PC-3 (cell line): ENCODE results near the gene CAMK1D. TPM values are rescaled to one million over a fixed set of nuclear protein-coding genes. Genes with fewer than 3 reads are reported as not detected.

Experiments
- ATAC-seq: fragments of 200-7000 bp; cut with Tn5 transposase; 2 replicates; pipeline ENCODE4 v1.9.1; 2020; ENCODE audit warnings: mild to moderate bottlenecking, moderate library complexity
- BruUV-seq: library from RNA; stranded (reverse); fragments of 400-500 nt; replicated peaks from 2 replicates; lab custom pipeline; 2021; lab: Mats Ljungman, UMichigan
- CTCF ChIA-PET: fragments of 300-600 bp; sonication (Branson Sonifier 250); formaldehyde crosslinking; loops from one replicate; lab custom pipeline; 2022; ENCODE audit warnings: antibody characterized with exemption; lab: Charles Lee
- POLR2A ChIA-PET: fragments of 300-600 bp; sonication (Branson Sonifier 250); formaldehyde crosslinking; loops from one replicate; lab custom pipeline; 2022; ENCODE audit warnings: antibody characterized with exemption; ENCODE audit not compliant: unreplicated experiment; lab: Charles Lee
- DNase-seq: peaks from one replicate; pipeline ENCODE4 v3.0.0-alpha.2; 2015
- H2AFZ ChIP-seq: fragments of 300-600 bp; sonication (generic); 2 replicates; pipeline ENCODE4 v1.6.0; 2016; ENCODE audit warnings: antibody characterized with exemption, low read length
- H3F3A ChIP-seq: fragments of 300-600 bp; sonication (generic); one replicate; pipeline ENCODE4 v1.6.0; 2017; ENCODE audit warnings: antibody characterized with exemption, low read length, control low read depth, mild to moderate bottlenecking; ENCODE audit not compliant: unreplicated experiment
- H3K27ac ChIP-seq: fragments of 300-600 bp; sonication (generic); 2 replicates; pipeline ENCODE4 v1.5.1; 2016; ENCODE audit warnings: mild to moderate bottlenecking, low read length
- H3K27me3 ChIP-seq: fragments of 300-600 bp; sonication (generic); 2 replicates; pipeline ENCODE4 v1.6.1; 2016; ENCODE audit warnings: low read length, mixed read lengths
- H3K36me3 ChIP-seq: fragments of 300-600 bp; sonication (generic); 2 replicates; pipeline ENCODE4 v1.6.1; 2016; ENCODE audit warnings: low read depth, mixed run types, low read length, mixed read lengths
- H3K4me1 ChIP-seq: fragments of 300-600 bp; sonication (generic); 2 replicates; pipeline ENCODE4 v1.5.1; 2016; ENCODE audit warnings: low read length; ENCODE audit not compliant: insufficient read depth
- H3K4me2 ChIP-seq: fragments of 300-600 bp; sonication (generic); 2 replicates; pipeline ENCODE4 v1.6.0; 2016; ENCODE audit warnings: low read length
- H3K4me3 ChIP-seq: fragments of 300-600 bp; sonication (generic); 2 replicates; pipeline ENCODE4 v1.5.1; 2016; ENCODE audit warnings: mild to moderate bottlenecking, low read length, mixed read lengths
- H3K79me2 ChIP-seq: fragments of 300-600 bp; sonication (generic); 2 replicates; pipeline ENCODE4 v1.6.1; 2017; ENCODE audit warnings: low read length, mixed read lengths
- H3K9ac ChIP-seq: fragments of 300-600 bp; sonication (generic); 2 replicates; pipeline ENCODE4 v1.6.0; 2016; ENCODE audit warnings: mild to moderate bottlenecking, low read length
- H3K9me2 ChIP-seq: fragments of 300-600 bp; sonication (generic); replicated peaks from 2 replicates; pipeline ENCODE4 v1.6.1; 2016; ENCODE audit warnings: mixed run types, low read length, mixed read lengths
- H3K9me3 ChIP-seq: fragments of 300-600 bp; sonication (generic); 2 replicates; pipeline ENCODE4 v1.6.1; 2016; ENCODE audit warnings: low read length, mixed read lengths
- H4K20me1 ChIP-seq: fragments of 300-600 bp; sonication (generic); 2 replicates; pipeline ENCODE4 v1.6.1; 2016; ENCODE audit warnings: low read length, mixed read lengths
- CTCF ChIP-seq: fragments of 300-600 bp; sonication (generic); conservative IDR thresholded peaks from 2 replicates; pipeline ENCODE4 v1.5.1; 2017; ENCODE audit warnings: antibody characterized with exemption, low read depth, mild to moderate bottlenecking, low read length
- EZH2 ChIP-seq: fragments of 300-600 bp; sonication (generic); IDR thresholded peaks from one replicate; pipeline ENCODE4 v1.6.1; 2017; ENCODE audit warnings: antibody characterized with exemption, mild to moderate bottlenecking, low read length; ENCODE audit not compliant: unreplicated experiment
- EZH2phosphoT487 ChIP-seq: fragments of 300-600 bp; sonication (generic); IDR thresholded peaks from 2 replicates; pipeline ENCODE4 v1.6.1; 2018; ENCODE audit warnings: mild to moderate bottlenecking, antibody characterized with exemption, low read length, borderline replicate concordance
- intact Hi-C: fragments of 100-400 bp; cut with micrococcal nuclease; formaldehyde crosslinking; loops from 2 replicates; pipeline ENCODE4 v1.9.0; 2023
- total RNA-seq: library from RNA; depleted of rRNA; stranded (reverse); fragments of >200 nt; gene quantifications from 2 replicates; pipeline ENCODE4 v1.2.3, GENCODE V29; 2014

Gene CAMK1D
- total RNA-seq, 1 experiment from 2014 or later = 1.3 TPM

- Histone ChIP-seq H3K36me3 (no peaks in the 10 kb centered on the region), H3K79me2 (no peaks in the 10 kb centered on the region), H3F3A (no peaks in the 10 kb centered on the region), H4K20me1 (no peaks in the 10 kb centered on the region), H3K9me3 (no peaks in the 10 kb centered on the region), H3K4me3 (no peak overlapping the region), H3K27me3 (no peaks in the 10 kb centered on the region), H3K27ac (no peak overlapping the region), H2AFZ (no peak overlapping the region), H3K4me1 (no peaks in the 10 kb centered on the region), H3K9me2 (no peaks in the 10 kb centered on the region), H3K4me2 (no peak overlapping the region), H3K9ac (no peak overlapping the region)
- intact Hi-C loops = no loop called here
- BruUV-seq = no TSS peak
- DNase-seq (no peak), ATAC-seq (no peak)
- no peak for TF ChIP-seq EZH2
- no peak for TF ChIP-seq EZH2phosphoT487
- no peak for TF ChIP-seq CTCF
- ChIA-PET CTCF (no interaction called here), POLR2A (no interaction called here)
Measured at GRCh38 chr10:12597176-12597575, 247.8 kb downstream of the CAMK1D start.

GRCh38 chr10:12597788-12598765, 248.7 kb downstream of the CAMK1D start:
- CTCF ChIA-PET = no interaction called here
- intact Hi-C loops = no loop called here

More at GRCh38 chr10:12597788-12598765, 248.7 kb downstream of the CAMK1D start:
- Histone ChIP-seq H3K4me1 (no peaks in the 10 kb centered on the region), H3K4me3 (no peak overlapping the region), H3K9me3 (no peaks in the 10 kb centered on the region), H3K9me2 (no peaks in the 10 kb centered on the region), H3F3A (no peaks in the 10 kb centered on the region), H3K27ac (no peak overlapping the region), H3K27me3 (no peaks in the 10 kb centered on the region), H4K20me1 (no peaks in the 10 kb centered on the region), H3K4me2 (no peak overlapping the region), H3K79me2 (no peaks in the 10 kb centered on the region), H2AFZ (no peak overlapping the region), H3K36me3 (no peaks in the 10 kb centered on the region), H3K9ac (no peak overlapping the region)
- BruUV-seq = no TSS peak
- POLR2A ChIA-PET = no interaction called here
- DNase-seq (no peak), ATAC-seq (no peak)
- TF ChIP-seq EZH2 (no peak), CTCF (no peak), EZH2phosphoT487 (no peak)
